KMS-11 (cell line): Measurements from ENCODE around the gene MYO15B.

Source experiments
- H2AFZ ChIP-seq: fragments of 200-600 bp; sonication (generic); 2 replicates; pipeline ENCODE4 v1.6.1; 2016; ENCODE audit warnings: antibody characterized with exemption, mixed run types, low read depth
- H3K27ac ChIP-seq: fragments of 200-600 bp; sonication (generic); 2 replicates; pipeline ENCODE4 v1.6.1; 2016; ENCODE audit warnings: mild to moderate bottlenecking, mixed run types
- H3K27me3 ChIP-seq: fragments of 200-600 bp; sonication (generic); 2 replicates; pipeline ENCODE4 v1.6.1; 2017; ENCODE audit warnings: mild to moderate bottlenecking, low read depth, mixed run types, moderate library complexity; ENCODE audit not compliant: insufficient read depth
- H3K36me3 ChIP-seq: fragments of 200-600 bp; sonication (generic); 2 replicates; pipeline ENCODE4 v1.6.1; 2017; ENCODE audit warnings: mild to moderate bottlenecking, mixed run types; ENCODE audit not compliant: insufficient read depth
- H3K4me1 ChIP-seq: fragments of 200-600 bp; sonication (generic); 2 replicates; pipeline ENCODE4 v1.6.1; 2016; ENCODE audit warnings: mild to moderate bottlenecking, low read depth, mixed run types; ENCODE audit not compliant: poor library complexity, severe bottlenecking
- H3K4me2 ChIP-seq: fragments of 200-600 bp; sonication (generic); 2 replicates; pipeline ENCODE4 v1.7.0; 2016; ENCODE audit warnings: mild to moderate bottlenecking, mixed run types
- H3K4me3 ChIP-seq: fragments of 200-600 bp; sonication (generic); IDR thresholded peaks from 2 replicates; pipeline ENCODE4 v1.6.1; 2017; ENCODE audit warnings: low read depth, low read length, mixed read lengths; ENCODE audit not compliant: insufficient read depth
- H3K79me2 ChIP-seq: fragments of 200-600 bp; sonication (generic); 2 replicates; pipeline ENCODE4 v1.6.1; 2016; ENCODE audit warnings: low read depth, mixed run types; ENCODE audit not compliant: insufficient read depth
- H3K9ac ChIP-seq: fragments of 200-600 bp; sonication (generic); 2 replicates; pipeline ENCODE4 v1.6.1; 2016; ENCODE audit warnings: mild to moderate bottlenecking, mixed run types
- H4K20me1 ChIP-seq: fragments of 200-600 bp; sonication (generic); 2 replicates; pipeline ENCODE4 v1.6.1; 2016; ENCODE audit warnings: mild to moderate bottlenecking, mixed run types; ENCODE audit not compliant: insufficient read depth
- TF ChIP-seq, protein P1 (sequence below): fragments of 200-600 bp; sonication (generic); conservative IDR thresholded peaks from 2 replicates; pipeline ENCODE4 v1.6.1; 2017; ENCODE audit warnings: low read depth, mild to moderate bottlenecking, antibody characterized with exemption, low read length, moderate library complexity, mixed read lengths

MYO15B gene

DNA sequence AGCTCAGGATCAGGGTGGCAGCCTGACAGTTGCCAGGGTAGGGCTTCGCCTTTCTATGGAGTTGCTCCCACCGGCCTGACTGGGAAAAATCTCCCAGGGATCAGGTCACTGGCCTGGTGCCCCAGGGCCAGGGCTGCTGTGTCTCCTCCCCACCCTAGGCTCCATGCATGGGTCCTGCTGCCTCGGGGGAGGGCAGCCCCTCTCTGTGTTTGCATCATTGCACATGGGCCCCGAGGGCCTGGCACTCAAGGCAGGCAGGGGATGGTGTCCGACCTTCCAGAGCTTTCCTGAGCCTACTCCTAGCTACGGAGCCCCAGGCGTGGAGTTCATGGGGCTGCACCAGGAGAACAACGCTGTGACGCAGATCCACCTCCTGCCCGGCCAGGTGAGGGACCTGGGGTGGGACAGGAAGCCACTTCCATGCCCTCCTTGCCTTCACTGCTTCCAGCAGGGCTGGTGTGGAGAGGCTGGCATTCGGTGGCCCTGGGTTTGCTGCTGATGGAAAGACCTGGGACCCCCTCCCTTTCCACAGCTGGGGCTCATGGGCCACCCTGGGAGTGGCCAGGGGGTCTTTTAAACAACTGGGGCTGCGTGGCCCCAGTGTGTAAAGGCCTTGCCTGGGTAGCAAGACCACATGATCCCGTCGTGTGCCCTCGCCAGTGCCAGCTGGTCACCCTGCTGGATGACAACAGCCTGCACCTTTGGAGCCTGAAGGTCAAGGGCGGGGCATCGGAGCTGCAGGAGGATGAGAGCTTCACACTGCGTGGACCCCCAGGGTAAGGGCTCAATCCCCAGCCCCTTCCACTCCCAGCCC lies 29.5 kb upstream of the MYO15B start:
- no peak overlapping the region for H3K4me3 ChIP-seq
- H3K9ac ChIP-seq: no peak overlapping the region
- H4K20me1 ChIP-seq: no peaks in the 10 kb centered on the region
- no peak overlapping the region for H2AFZ ChIP-seq
- TF ChIP-seq, protein P1, sequence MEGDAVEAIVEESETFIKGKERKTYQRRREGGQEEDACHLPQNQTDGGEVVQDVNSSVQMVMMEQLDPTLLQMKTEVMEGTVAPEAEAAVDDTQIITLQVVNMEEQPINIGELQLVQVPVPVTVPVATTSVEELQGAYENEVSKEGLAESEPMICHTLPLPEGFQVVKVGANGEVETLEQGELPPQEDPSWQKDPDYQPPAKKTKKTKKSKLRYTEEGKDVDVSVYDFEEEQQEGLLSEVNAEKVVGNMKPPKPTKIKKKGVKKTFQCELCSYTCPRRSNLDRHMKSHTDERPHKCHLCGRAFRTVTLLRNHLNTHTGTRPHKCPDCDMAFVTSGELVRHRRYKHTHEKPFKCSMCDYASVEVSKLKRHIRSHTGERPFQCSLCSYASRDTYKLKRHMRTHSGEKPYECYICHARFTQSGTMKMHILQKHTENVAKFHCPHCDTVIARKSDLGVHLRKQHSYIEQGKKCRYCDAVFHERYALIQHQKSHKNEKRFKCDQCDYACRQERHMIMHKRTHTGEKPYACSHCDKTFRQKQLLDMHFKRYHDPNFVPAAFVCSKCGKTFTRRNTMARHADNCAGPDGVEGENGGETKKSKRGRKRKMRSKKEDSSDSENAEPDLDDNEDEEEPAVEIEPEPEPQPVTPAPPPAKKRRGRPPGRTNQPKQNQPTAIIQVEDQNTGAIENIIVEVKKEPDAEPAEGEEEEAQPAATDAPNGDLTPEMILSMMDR: no peak
- H3K36me3 ChIP-seq: no peaks in the 10 kb centered on the region
- no peaks in the 10 kb centered on the region for H3K4me1 ChIP-seq
- no peak overlapping the region for H3K4me2 ChIP-seq
- H3K27ac ChIP-seq: no peak overlapping the region
- H3K27me3 ChIP-seq: no peaks in the 10 kb centered on the region
- no peaks in the 10 kb centered on the region for H3K79me2 ChIP-seq

DNA sequence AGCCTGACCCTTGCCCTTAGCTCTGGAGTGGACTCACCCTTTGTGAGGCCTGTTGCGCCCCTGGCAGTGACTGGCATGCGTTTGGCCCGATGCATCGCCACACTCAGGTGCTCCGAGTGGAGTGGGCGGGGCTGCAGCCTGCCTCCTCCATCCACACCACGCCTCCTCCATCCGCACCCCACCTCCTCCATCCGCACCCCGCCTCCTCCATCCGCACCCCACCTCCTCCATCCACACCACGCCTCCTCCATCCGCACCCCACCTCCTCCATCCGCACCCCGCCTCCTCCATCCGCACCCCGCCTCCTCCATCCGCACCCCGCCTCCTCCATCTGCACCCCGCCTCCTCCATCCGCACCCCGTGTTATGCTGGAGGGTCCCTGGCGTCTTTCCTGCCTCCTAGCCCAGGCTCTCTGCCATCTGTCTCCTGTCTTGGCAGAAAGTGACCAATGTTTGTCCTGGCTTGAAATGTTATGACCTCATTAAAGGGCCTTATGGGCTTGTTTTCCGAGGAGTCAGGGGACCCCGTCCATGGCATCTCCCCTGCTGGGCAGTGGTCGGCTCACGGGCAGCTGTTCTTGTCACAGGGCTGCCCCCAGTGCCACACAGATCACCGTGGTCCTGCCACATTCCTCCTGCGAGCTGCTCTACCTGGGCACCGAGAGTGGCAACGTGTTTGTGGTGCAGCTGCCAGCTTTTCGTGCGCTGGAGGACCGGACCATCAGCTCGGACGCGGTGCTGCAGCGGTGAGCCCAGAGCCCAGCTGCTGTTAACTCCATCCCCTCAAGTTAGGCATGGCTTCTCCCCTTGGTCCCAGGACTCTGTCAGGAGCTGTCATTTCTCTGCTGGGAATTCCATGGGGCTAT lies 28.7 kb upstream of the MYO15B start:
- Histone ChIP-seq H3K4me2 (no peak overlapping the region), H3K9ac (no peak overlapping the region), H2AFZ (no peak overlapping the region), H4K20me1 (no peaks in the 10 kb centered on the region), H3K27ac (no peak overlapping the region), H3K4me3 (no peak overlapping the region), H3K4me1 (no peaks in the 10 kb centered on the region), H3K36me3 (no peaks in the 10 kb centered on the region), H3K79me2 (no peaks in the 10 kb centered on the region), H3K27me3 (no peaks in the 10 kb centered on the region)
- TF ChIP-seq, protein P1: no peak

DNA sequence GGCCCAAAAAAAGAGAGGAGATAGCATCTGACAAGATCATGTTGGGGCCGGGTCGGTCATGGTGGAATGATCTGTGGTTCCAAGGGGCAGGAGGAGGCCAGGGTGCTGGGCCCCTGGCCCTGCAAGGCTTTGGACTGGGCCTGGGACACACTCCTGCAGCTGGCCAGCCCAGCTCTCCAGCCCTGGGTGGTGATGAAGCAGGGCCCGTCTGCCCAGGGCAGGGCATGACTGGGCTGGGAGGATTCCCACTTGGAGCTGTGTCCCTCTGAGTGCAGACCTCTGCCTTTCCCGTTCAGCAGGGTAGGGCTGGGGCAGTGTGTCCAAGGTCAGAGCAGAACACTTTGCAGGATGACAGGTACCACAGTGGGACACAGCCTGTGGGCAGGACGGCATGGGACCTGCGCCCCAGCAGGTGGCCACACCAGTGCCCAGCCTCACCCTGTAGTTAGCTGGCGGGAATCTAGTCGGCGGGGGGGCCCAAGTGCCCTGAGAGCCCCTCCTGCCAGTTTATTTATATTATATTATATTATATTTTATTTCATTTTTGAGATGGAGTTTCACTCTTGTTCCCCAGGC lies 27.6 kb upstream of the MYO15B start:
- H3K4me2 ChIP-seq: no peak overlapping the region
- no peaks in the 10 kb centered on the region for H3K36me3 ChIP-seq
- no peaks in the 10 kb centered on the region for H4K20me1 ChIP-seq
- H3K27ac ChIP-seq: no peak overlapping the region
- no peaks in the 10 kb centered on the region for H3K4me1 ChIP-seq
- TF ChIP-seq, protein P1: no peak
- no peak overlapping the region for H3K4me3 ChIP-seq
- no peak overlapping the region for H2AFZ ChIP-seq
- no peaks in the 10 kb centered on the region for H3K79me2 ChIP-seq
- H3K27me3 ChIP-seq: no peaks in the 10 kb centered on the region
- no peak overlapping the region for H3K9ac ChIP-seq

DNA sequence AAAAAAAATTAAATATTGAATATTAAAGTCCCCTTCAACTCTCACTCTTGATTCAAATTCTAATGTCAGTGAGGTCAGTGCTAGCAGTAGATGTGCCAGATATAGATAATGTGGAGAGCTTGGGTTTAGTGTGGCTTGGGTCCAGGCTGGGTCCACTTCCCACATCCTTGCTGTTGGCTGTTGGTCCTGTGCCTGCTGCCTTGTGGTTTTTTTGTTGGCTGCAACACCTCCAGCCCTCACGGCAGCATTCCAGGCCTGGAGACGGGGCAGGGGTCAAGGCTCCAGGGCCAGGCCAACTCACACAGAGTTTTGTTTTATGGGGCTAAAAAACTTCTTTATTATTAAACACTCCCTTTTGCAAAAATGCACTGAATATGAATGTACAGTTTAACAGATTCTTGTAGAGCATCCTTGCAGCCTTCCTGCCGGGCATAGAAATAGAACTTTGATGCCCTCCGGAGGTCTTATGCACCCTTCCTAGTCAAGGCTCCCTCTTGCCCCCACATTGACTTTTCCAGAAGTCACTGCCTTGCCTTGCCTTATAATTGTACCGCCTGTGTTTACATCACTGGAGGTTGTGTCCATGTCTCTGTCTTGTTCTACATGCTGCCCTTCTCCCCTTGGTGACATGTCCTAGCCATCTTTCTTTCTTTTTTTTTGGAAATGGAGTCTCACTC lies 25.5 kb upstream of the MYO15B start:
- Histone ChIP-seq H3K27me3 (no peaks in the 10 kb centered on the region), H2AFZ (no peak overlapping the region), H3K79me2 (no peaks in the 10 kb centered on the region), H3K36me3 (no peaks in the 10 kb centered on the region), H3K4me1 (peaks cover 5% of the 10 kb centered on the region), H3K4me3 (no peak overlapping the region), H3K9ac (no peak overlapping the region), H3K27ac (no peak overlapping the region), H4K20me1 (no peaks in the 10 kb centered on the region), H3K4me2 (no peak overlapping the region)
- TF ChIP-seq, protein P1: no peak
